HG02588 (cell line): ENCODE data around the gene NUTM2D.
"Not testable (repeated sequence)": the region's sequence is repeated elsewhere in the genome, so short reads cannot be mapped to it uniquely, and the experiment has no call there.

Experiments
- ATAC-seq: cut with Tn5 transposase; IDR thresholded peaks from one replicate; pipeline ENCODE4 v1.9.1; 2021; ENCODE audit warnings: mild to moderate bottlenecking, moderate library complexity; ENCODE audit not compliant: unreplicated experiment

Gene NUTM2D, protein sequence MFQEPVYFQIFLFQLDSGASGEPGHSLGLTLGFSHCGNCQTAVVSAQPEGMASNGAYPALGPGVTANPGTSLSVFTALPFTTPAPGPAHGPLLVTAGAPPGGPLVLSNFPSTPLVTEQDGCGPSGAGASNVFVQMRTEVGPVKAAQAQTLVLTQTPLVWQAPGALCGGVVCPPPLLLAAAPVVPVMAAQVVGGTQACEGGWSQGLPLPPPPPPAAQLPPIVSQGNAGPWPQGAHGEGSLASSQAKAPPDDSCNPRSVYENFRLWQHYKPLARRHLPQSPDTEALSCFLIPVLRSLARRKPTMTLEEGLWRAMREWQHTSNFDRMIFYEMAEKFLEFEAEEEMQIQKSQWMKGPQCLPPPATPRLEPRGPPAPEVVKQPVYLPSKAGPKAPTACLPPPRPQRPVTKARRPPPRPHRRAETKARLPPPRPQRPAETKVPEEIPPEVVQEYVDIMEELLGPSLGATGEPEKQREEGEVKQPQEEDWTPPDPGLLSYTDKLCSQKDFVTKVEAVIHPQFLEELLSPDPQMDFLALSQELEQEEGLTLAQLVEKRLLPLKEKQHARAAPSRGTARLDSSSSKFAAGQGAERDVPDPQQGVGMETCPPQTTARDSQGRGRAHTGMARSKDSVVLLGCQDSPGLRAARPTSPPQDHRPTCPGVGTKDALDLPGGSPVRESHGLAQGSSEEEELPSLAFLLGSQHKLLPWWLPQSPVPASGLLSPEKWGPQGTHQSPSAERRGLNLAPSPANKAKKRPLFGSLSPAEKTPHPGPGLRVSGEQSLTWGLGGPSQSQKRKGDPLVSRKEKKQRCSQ

DNA sequence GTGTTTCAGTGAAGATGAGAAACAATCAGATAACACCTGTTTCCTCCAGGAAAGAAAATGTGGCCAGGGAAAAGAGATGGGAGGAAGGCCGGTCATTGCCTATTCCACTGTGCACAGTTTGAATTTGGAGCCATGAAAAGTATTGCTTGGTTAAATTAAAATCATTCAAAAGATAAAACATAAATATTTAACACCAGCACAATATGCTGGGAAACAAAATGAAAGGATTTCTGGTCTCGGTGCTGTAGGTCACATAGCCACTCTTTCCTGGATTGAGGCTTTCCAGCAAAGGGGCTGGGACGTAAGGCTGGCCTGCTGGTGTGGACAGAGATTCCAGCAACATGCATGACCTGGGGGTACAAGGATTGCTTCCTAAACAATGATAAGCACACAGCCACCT lies at the start of gene NUTM2D:
NUTM2D (plus strand) TSS at position 301 of the 400 bp plus-strand sequence. CDS start 522 bp downstream, outside the sequence.
- ATAC-seq, result not testable (repeated sequence)

- ATAC-seq, result not testable (repeated sequence)
Observed at GRCh38 chr10:87308702-87309101, 48.8 kb upstream of the NUTM2D start.

GRCh38 chr10:87309657-87310056 lies 47.9 kb upstream of the NUTM2D start:
- ATAC-seq, result not testable (repeated sequence)

DNA sequence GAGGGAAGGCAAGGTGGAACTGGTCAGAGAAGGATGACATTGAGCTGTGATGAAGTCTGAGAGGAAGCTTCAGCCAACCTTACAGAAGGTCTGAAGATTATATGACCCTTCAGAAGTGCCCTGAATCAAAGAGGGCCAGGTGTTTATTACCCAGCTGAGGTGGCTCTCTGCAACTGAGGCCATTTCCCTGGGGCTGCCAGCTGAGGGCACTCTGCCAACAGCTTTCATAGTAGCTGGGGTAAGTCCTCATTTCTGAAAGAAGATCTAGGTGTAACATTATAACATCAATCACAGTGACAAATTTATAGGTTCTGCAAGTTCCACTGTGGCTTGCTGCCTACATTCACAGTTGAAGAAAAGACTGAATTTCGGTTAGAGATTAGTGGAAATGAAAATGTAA lies 46.0 kb upstream of the NUTM2D start:
- not testable (repeated sequence) for ATAC-seq

- not testable (repeated sequence) for ATAC-seq
Observed at GRCh38 chr10:87313649-87314359, 43.7 kb upstream of the NUTM2D start.

- ATAC-seq, result not testable (repeated sequence)
Observed at GRCh38 chr10:87314360-87314973, 43.1 kb upstream of the NUTM2D start.

- not testable (repeated sequence) for ATAC-seq
Observed at GRCh38 chr10:87321505-87321904, 36.0 kb upstream of the NUTM2D start.

DNA sequence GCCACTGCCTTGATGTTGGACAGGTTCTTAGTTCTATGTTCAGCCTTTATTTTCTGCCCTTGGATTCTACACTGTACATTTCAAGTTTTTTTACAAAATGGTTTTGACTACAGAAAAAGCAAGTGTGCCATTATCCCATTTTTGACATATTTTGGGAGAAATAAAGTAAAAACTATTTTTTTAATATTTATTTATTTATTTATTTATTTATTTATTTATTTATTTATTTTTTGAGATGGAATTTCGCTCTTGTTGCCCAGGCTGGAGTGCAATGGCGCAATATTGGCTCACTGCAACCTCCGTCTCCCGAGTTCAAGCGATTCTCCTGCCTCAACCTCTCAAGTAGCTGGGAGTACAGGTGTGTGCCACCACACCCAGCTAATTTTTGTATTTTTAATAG lies 33.0 kb upstream of the NUTM2D start:
- not testable (repeated sequence) for ATAC-seq

DNA sequence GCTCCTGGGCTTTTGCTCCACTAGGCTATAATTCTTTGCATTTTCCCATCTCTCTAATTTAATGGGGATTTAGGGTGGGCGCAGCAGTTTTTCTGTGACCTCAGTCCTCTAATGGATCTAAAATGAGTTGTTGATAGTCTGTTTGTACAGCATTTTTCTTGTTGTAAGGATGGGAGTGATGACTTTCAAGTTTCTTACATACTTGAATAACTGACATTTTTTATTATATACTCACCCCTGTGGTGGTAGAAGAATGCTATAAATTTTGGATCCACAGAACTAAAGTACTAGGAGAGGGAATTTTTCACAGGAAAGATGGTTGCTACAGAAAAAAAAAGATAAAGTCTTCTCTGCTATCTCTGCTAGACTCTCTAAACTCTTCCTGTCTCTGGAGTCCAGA lies 29.6 kb upstream of the NUTM2D start:
- not testable (repeated sequence) for ATAC-seq

DNA sequence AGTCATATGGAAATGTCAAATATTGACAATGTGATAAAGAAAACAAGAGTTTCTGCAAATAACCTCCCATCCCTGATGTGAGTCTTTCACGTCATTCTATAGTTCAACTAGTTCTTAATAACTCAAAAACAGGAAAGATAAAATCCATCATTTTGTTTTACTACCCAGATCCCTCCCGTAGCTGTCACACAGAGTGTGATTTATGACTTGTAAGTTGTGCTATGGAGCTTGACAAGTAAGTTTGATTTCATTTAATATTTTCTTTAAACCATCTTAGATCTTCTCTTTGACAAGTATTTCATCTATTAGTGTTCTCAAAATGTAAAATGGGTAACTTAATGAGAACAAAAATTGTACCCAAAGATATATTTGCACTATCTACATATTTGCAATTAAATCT lies 28.4 kb upstream of the NUTM2D start:
- ATAC-seq, result not testable (repeated sequence)

DNA sequence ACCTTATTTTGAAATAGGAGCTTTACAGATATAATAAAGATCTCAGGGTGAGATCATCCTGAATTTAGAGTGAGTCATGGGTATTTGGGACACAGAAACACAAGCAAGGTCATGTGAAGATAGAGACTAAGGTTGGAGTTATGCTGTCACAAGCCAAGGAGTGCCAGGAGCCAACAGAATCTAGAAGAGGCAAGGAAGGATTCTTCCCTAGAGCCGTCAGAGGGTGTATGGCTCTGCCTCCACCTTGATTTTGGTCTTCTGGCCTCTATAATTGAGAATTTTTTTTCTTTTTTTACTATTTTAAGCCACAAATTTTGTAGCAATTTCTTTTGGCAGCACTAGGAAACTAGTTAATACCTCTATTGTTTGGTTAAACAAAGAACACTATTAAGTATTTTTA lies 24.9 kb upstream of the NUTM2D start:
- ATAC-seq, result not testable (repeated sequence)

DNA sequence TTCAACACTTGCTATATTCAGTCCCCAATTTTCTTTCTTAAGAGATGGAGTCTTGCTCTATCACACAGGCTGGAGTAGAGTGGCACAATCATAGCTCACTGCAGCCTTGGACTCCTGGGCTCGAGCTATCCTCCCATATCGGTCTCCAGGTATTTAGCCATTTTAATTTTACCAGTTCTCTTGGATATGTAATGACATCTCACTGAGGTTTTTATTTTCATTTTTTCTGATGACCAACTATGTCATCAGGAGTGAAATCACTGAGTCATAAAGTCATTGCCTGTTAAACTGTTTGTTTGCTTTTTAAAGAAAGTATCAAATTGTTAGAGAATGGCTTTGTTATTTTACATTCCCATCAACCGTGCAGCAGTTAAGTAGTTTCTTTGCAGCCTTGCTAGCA lies 17.1 kb upstream of the NUTM2D start:
- not testable (repeated sequence) for ATAC-seq

DNA sequence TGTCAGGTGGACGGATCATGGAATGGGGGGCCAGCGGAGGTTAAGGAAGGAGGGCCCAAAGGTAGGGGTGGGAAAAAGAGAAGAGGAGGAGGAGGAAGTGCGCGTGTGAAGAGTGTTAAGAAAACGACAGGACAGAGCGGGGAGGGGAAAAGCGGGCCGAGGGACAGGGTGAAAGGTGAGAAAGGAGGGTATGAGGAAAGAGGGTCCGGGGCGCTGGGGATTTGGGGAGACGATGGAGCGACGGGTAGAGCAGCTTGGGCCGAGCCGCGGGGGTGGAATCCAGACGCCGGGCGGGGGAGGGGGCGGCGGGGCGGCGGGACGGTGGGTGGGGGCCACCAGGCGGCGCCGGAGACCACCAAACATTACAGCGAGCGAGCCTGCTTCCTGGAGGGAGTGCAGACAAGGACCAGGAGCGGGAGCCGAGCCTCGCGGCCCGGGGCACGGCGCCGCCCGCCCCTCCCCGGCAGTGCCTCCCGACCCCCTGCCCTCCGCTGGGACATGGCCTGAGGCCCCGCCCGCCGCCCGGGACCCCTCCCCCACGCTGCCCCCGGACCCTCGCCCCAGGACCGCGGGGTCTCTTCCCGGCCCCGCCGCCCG lies 15.9 kb upstream of the NUTM2D start:
- ATAC-seq, result peak; percentile 9

GRCh38 chr10:87342249-87342710 lies 15.3 kb upstream of the NUTM2D start:
- peak; percentile 83 for ATAC-seq

DNA sequence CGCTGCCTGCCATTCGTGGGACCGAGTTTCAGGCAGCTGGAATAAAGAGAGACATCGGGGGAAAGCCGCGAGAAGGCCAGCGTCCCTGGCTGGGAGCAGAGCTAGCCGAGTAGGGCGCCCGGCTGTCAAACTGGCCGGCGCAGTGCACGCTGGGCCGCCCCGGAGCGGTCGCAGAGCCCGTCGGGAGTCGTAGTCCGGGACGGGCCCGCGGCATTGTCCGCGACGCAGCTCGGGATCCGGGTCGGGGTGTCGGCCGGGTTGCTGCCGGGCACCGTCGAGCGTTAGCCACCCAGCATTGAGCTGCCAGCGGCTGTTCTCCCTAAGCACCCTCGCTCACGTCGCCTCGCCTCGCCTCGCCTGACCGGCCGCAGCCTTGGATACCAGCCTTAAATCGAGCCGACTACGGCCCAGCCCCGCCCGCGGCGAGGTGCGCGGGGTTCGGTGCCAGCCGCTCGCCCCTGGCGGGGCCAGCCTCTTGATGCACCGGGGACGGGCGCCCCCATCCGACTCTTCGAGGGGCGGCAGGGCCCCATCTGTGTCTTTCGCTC lies 14.8 kb upstream of the NUTM2D start:
- peak; percentile 74 for ATAC-seq

- ATAC-seq, result not testable (repeated sequence)
Observed at GRCh38 chr10:87345743-87346142, 11.8 kb upstream of the NUTM2D start.

DNA sequence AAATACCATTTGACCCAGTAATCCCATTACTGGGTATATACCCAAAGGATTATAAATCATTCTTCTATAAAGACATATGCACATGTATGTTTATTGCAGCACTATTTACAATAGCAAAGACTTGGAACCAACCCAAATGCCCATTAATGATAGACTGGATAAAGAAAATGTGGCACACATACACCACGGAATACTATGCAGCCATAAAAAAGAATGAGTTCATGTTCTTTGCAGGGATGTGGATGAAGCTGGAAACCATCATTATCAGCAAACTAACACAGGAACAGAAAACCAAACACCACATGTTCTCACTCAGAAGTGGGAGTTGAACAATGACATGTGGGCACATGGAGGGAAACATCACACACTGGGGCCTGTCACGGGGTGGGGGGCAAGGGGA lies 7.4 kb upstream of the NUTM2D start:
- not testable (repeated sequence) for ATAC-seq

GRCh38 chr10:87352825-87353224 lies 4.7 kb upstream of the NUTM2D start:
- not testable (repeated sequence) for ATAC-seq

DNA sequence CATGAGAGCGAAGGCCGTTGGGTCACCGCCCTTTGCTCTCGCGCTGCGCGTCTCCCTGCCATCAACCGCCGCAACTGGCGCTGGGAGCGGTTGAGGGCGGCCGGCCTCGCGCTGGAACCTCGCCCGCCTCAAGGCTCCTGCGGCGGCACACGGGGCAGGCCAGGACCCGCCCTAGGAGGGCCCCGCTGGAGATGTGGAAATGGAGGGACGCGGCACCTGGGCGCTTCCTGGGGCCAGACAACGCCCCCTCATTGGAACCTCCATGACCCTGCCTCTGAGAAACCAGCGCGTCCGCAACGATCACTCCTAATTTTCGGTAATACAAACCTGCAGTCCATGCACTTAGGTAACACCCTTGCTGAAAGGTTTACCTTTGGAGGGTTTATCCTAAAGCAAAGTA lies 2.4 kb upstream of the NUTM2D start:
- ATAC-seq, result not testable (repeated sequence)

- ATAC-seq, result not testable (repeated sequence)
Observed at GRCh38 chr10:87358159-87358558, 615 bp downstream of the NUTM2D start.
